Measurements from ENCODE around the gene ST6GAL1.

ST6GAL1 gene

DNA sequence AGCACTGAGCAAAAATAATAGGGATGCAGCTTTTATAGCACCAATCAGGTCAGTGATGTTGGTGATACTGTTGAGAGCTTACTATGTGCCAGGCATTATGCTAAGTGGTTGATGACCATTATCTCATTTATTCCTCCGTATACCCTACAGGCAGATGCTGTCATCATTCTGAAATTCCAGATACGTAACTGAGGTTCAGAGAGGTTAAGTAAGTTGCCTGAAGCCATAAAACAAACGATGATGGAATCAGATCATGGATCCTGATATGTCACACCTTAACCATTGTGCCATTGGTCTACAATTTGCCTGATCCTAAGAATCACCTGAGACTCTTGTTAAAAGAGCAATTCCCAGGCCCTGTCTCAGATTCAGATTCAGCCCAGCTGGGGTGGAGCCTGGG is 49.5 kb downstream of the ST6GAL1 start:
- no peak overlapping the region for H2BK15ac ChIP-seq (ENCODE audit: low read depth, poor library complexity, severe bottlenecking)
- H3K4me1 ChIP-seq (ENCODE audit: control insufficient read depth, insufficient read depth, low read depth, low read length) = peaks cover 6% of the 10 kb centered on the region
- no peak overlapping the region for H2AK5ac ChIP-seq (ENCODE audit: low read length, severe bottlenecking)
- H3K18ac ChIP-seq (ENCODE audit: low read depth in 1 of 2, low read length in 2 of 2) = no peak overlapping the region
- peaks cover 0 to 6% of the 10 kb centered on the region in 2 experiments for H3K27me3 ChIP-seq (ENCODE audit: control insufficient read depth in 1 of 2, insufficient read depth in 1 of 2, low read length in 2 of 2)
- no peaks in the 10 kb centered on the region for H3K9me3 ChIP-seq (ENCODE audit: control insufficient read depth, low read length)
- no peak for DNase-seq
- H2BK5ac ChIP-seq (ENCODE audit: low read depth, low read length, poor library complexity, severe bottlenecking) = no peak overlapping the region
- H3K4ac ChIP-seq (ENCODE audit: low read depth in 1 of 2, low read length in 2 of 2) = no peak overlapping the region
- peaks cover 1% of the 10 kb centered on the region for H3K79me1 ChIP-seq (replicated peaks; ENCODE audit: low read length, poor library complexity, severe bottlenecking)
- no peak overlapping the region for H3K27ac ChIP-seq (ENCODE audit: low read length, poor library complexity, severe bottlenecking)
- WGBS = 65% methylated on average over 3 of the region's 3 CpGs
- H3K23ac ChIP-seq (ENCODE audit: low read length in 2 of 2) = no peak overlapping the region
- H2AFZ ChIP-seq (ENCODE audit: low read depth, low read length) = no peak overlapping the region
- H3K9ac ChIP-seq (ENCODE audit: low read length) = no peak overlapping the region
- peaks cover 0 to 13% of the 10 kb centered on the region in 2 experiments for H3K36me3 ChIP-seq (ENCODE audit: control insufficient read depth in 1 of 2, insufficient read depth in 2 of 2, low read depth in 1 of 2, low read length in 2 of 2)
- no peak overlapping the region for H3K4me3 ChIP-seq (ENCODE audit: insufficient read depth in 1 of 2, low read depth in 1 of 2, low read length in 2 of 2)
- H3K14ac ChIP-seq (ENCODE audit: low read length in 2 of 2) = no peak overlapping the region
- no peak overlapping the region for H2BK120ac ChIP-seq (ENCODE audit: low read depth, low read length)
- no peak overlapping the region for H2BK12ac ChIP-seq (ENCODE audit: low read length in 2 of 2)
- H3K4me2 ChIP-seq (ENCODE audit: low read length, poor library complexity, severe bottlenecking) = no peak overlapping the region
- H4K8ac ChIP-seq (ENCODE audit: low read length) = no peak overlapping the region
- no peak overlapping the region for H4K91ac ChIP-seq (ENCODE audit: low read length)

DNA sequence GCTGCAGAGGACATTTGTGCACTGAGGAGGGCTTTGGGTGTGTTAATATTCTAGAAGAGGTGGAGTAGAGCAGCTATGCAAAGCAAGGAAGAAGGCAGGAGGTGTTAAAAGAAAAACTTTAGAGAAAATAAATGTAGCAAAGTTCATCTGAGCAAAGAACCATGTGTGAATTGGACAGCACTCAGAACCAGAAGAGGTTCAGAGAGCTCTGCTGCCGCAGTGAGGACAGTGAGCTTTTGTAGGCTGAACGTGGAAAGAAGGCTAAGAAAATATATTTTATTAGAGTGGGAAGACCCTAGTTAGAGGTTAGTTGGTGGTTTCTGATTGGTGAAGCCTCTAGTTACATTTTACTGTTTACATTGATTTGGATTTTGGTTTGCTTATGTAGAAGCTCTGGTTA is 50.7 kb downstream of the ST6GAL1 start:
- Histone ChIP-seq H3K14ac (ENCODE audit: low read length in 2 of 2) (no peak overlapping the region), H2BK15ac (ENCODE audit: low read depth, poor library complexity, severe bottlenecking) (no peak overlapping the region), H4K91ac (ENCODE audit: low read length) (no peak overlapping the region), H3K9ac (ENCODE audit: low read length) (no peak overlapping the region), H2BK120ac (ENCODE audit: low read depth, low read length) (no peak overlapping the region), H2AK5ac (ENCODE audit: low read length, severe bottlenecking) (no peak overlapping the region), H3K4ac (ENCODE audit: low read depth in 1 of 2, low read length in 2 of 2) (no peak overlapping the region), H3K4me2 (ENCODE audit: low read length, poor library complexity, severe bottlenecking) (no peak overlapping the region), H3K18ac (ENCODE audit: low read depth in 1 of 2, low read length in 2 of 2) (no peak overlapping the region), H3K36me3 (ENCODE audit: control insufficient read depth in 1 of 2, insufficient read depth in 2 of 2, low read depth in 1 of 2, low read length in 2 of 2) (peaks cover 0 to 3% of the 10 kb centered on the region in 2 experiments), H3K79me1 (replicated peaks; ENCODE audit: low read length, poor library complexity, severe bottlenecking) (peaks cover 1% of the 10 kb centered on the region), H3K23ac (ENCODE audit: low read length in 2 of 2) (no peak overlapping the region), H2BK5ac (ENCODE audit: low read depth, low read length, poor library complexity, severe bottlenecking) (no peak overlapping the region), H3K27ac (ENCODE audit: low read length, poor library complexity, severe bottlenecking) (no peak overlapping the region), H3K4me3 (ENCODE audit: insufficient read depth in 1 of 2, low read depth in 1 of 2, low read length in 2 of 2) (no peak overlapping the region), H2BK12ac (ENCODE audit: low read length in 2 of 2) (no peak overlapping the region), H2AFZ (ENCODE audit: low read depth, low read length) (no peak overlapping the region), H3K9me3 (ENCODE audit: control insufficient read depth, low read length) (no peaks in the 10 kb centered on the region), H4K8ac (ENCODE audit: low read length) (no peak overlapping the region), H3K4me1 (ENCODE audit: control insufficient read depth, insufficient read depth, low read depth, low read length) (peaks cover 6% of the 10 kb centered on the region), H3K27me3 (ENCODE audit: control insufficient read depth in 1 of 2, insufficient read depth in 1 of 2, low read length in 2 of 2) (peaks cover 0 to 6% of the 10 kb centered on the region in 2 experiments)
- no peak for DNase-seq
- WGBS = 68% methylated on average over 2 of the region's 2 CpGs

DNA sequence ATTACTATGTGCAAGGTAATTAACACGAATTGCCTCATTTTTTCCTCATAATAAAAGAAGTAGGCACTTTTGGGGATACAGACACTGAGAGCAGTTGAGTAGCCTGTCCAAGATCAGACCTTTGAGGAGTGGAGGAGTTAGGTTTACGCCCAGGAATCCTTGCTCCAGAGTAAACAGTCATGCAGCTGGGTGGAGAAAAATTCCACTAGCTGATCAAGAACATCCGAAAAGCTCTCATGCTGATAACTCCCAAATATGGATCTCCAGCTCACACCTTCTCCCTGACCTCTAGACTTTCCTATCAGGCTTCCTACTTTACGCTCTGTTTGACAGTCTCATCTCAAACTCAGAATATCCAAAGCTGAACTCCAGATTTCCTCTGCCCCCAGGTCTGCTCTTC is 53.3 kb downstream of the ST6GAL1 start:
- Histone ChIP-seq H3K9me3 (ENCODE audit: control insufficient read depth, low read length) (no peaks in the 10 kb centered on the region), H3K4me2 (ENCODE audit: low read length, poor library complexity, severe bottlenecking) (no peak overlapping the region), H4K8ac (ENCODE audit: low read length) (no peak overlapping the region), H3K27ac (ENCODE audit: low read length, poor library complexity, severe bottlenecking) (no peak overlapping the region), H3K27me3 (ENCODE audit: control insufficient read depth in 1 of 2, insufficient read depth in 1 of 2, low read length in 2 of 2) (peaks cover 0 to 10% of the 10 kb centered on the region in 2 experiments), H4K91ac (ENCODE audit: low read length) (no peak overlapping the region), H3K36me3 (ENCODE audit: control insufficient read depth in 1 of 2, insufficient read depth in 2 of 2, low read depth in 1 of 2, low read length in 2 of 2) (peaks cover 0 to 3% of the 10 kb centered on the region in 2 experiments), H3K23ac (ENCODE audit: low read length in 2 of 2) (no peak overlapping the region), H2AFZ (ENCODE audit: low read depth, low read length) (no peak overlapping the region), H3K4me3 (ENCODE audit: insufficient read depth in 1 of 2, low read depth in 1 of 2, low read length in 2 of 2) (no peak overlapping the region), H3K79me1 (replicated peaks; ENCODE audit: low read length, poor library complexity, severe bottlenecking) (peaks cover 3% of the 10 kb centered on the region), H2BK12ac (ENCODE audit: low read length in 2 of 2) (no peak overlapping the region), H2BK5ac (ENCODE audit: low read depth, low read length, poor library complexity, severe bottlenecking) (no peak overlapping the region), H3K9ac (ENCODE audit: low read length) (no peak overlapping the region), H2BK15ac (ENCODE audit: low read depth, poor library complexity, severe bottlenecking) (no peak overlapping the region), H2AK5ac (ENCODE audit: low read length, severe bottlenecking) (no peak overlapping the region), H2BK120ac (ENCODE audit: low read depth, low read length) (no peak overlapping the region), H3K4me1 (ENCODE audit: control insufficient read depth, insufficient read depth, low read depth, low read length) (no peaks in the 10 kb centered on the region), H3K4ac (ENCODE audit: low read depth in 1 of 2, low read length in 2 of 2) (no peak overlapping the region), H3K18ac (ENCODE audit: low read depth in 1 of 2, low read length in 2 of 2) (no peak overlapping the region), H3K14ac (ENCODE audit: low read length in 2 of 2) (no peak overlapping the region)
- no peak for DNase-seq
- WGBS = 91% methylated on average over 3 of the region's 4 CpGs

DNA sequence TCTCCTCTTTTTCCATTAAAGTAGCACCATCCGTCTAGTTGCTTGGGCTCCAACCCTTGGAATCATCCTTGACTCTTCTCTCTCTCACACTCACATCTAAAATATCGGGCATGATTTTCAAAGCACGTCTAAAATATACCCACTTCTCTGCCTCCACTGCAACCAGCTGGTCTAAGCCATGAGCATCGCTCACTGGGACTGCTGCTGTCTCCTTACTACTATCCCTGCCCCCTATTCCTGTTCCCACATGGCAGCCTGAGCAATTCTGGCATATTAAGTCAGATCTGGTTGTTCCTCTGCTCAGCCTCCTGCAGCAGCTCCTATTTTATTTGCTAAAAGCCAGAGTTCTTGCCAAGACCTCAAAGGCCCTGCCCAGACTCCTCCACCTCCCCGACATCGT is 53.7 kb downstream of the ST6GAL1 start:
- Histone ChIP-seq H3K18ac (ENCODE audit: low read depth in 1 of 2, low read length in 2 of 2) (no peak overlapping the region), H3K4ac (ENCODE audit: low read depth in 1 of 2, low read length in 2 of 2) (no peak overlapping the region), H2AK5ac (ENCODE audit: low read length, severe bottlenecking) (no peak overlapping the region), H3K36me3 (ENCODE audit: control insufficient read depth in 1 of 2, insufficient read depth in 2 of 2, low read depth in 1 of 2, low read length in 2 of 2) (peaks cover 0 to 3% of the 10 kb centered on the region in 2 experiments), H2AFZ (ENCODE audit: low read depth, low read length) (no peak overlapping the region), H3K27me3 (ENCODE audit: control insufficient read depth in 1 of 2, insufficient read depth in 1 of 2, low read length in 2 of 2) (peaks cover 0 to 10% of the 10 kb centered on the region in 2 experiments), H3K27ac (ENCODE audit: low read length, poor library complexity, severe bottlenecking) (no peak overlapping the region), H3K9me3 (ENCODE audit: control insufficient read depth, low read length) (no peaks in the 10 kb centered on the region), H4K8ac (ENCODE audit: low read length) (no peak overlapping the region), H3K4me1 (ENCODE audit: control insufficient read depth, insufficient read depth, low read depth, low read length) (no peaks in the 10 kb centered on the region), H3K14ac (ENCODE audit: low read length in 2 of 2) (no peak overlapping the region), H4K91ac (ENCODE audit: low read length) (no peak overlapping the region), H3K4me3 (ENCODE audit: insufficient read depth in 1 of 2, low read depth in 1 of 2, low read length in 2 of 2) (no peak overlapping the region), H2BK5ac (ENCODE audit: low read depth, low read length, poor library complexity, severe bottlenecking) (peak overlapping the region; percentile 46), H3K23ac (ENCODE audit: low read length in 2 of 2) (no peak overlapping the region), H3K79me1 (replicated peaks; ENCODE audit: low read length, poor library complexity, severe bottlenecking) (peaks cover 3% of the 10 kb centered on the region), H2BK12ac (ENCODE audit: low read length in 2 of 2) (no peak overlapping the region), H2BK15ac (ENCODE audit: low read depth, poor library complexity, severe bottlenecking) (no peak overlapping the region), H3K9ac (ENCODE audit: low read length) (no peak overlapping the region), H3K4me2 (ENCODE audit: low read length, poor library complexity, severe bottlenecking) (no peak overlapping the region), H2BK120ac (ENCODE audit: low read depth, low read length) (no peak overlapping the region)
- DNase-seq = no peak
- 93% methylated on average over 6 of the region's 6 CpGs for WGBS
